Tibial nerve (tissue), 4 donors: ENCODE measurements around the gene NFAM1. TPM values are rescaled to one million over a fixed set of nuclear protein-coding genes. Genes with fewer than 3 reads are reported as not detected.

Experiments used
- DNase-seq, 2 donors: peaks; one replicate each; pipeline ENCODE4 v3.0.0-alpha.2; 2019; ENCODE audit warnings: low spot score in 2 of 2
- H3K27ac ChIP-seq, 4 donors: fragments of 200-600 bp; sonication (generic) in 3 of 4; one replicate each; pipeline ENCODE4 v1.5.1; 2017 to 2019; ENCODE audit warnings: mild to moderate bottlenecking in 1 of 4
- H3K27me3 ChIP-seq, 2 donors: fragments of 200-600 bp; sonication (generic) in 1 of 2; one replicate each; pipeline versions ENCODE4 v1.5.1 to v1.6.0; 2017 to 2019
- H3K36me3 ChIP-seq, 3 donors: fragments of 200-600 bp; sonication (generic); one replicate each; pipeline ENCODE4 v1.5.1; 2018 to 2019
- H3K4me1 ChIP-seq, 4 donors: fragments of 200-600 bp; sonication (generic) in 3 of 4; one replicate each; pipeline ENCODE4 v1.5.1; 2017 to 2019
- H3K4me3 ChIP-seq, 4 donors: fragments of 200-600 bp; sonication (generic) in 3 of 4; one replicate each; pipeline ENCODE4 v1.5.1; 2017 to 2019; ENCODE audit warnings: mild to moderate bottlenecking in 1 of 4, moderate library complexity in 1 of 4
- H3K9me3 ChIP-seq, 4 donors: fragments of 200-600 bp; sonication (generic) in 3 of 4; one replicate each; pipeline ENCODE4 v1.5.1; 2017 to 2019
- EP300 ChIP-seq, 2 donors: sonication (generic); formaldehyde crosslinking; IDR thresholded peaks; one replicate each; pipeline ENCODE4 v1.6.1; 2017; ENCODE audit warnings: antibody characterized with exemption in 2 of 2, mild to moderate bottlenecking in 1 of 2
- POLR2A ChIP-seq, 2 donors: fragments of 450-650 bp; IDR thresholded peaks; one replicate each; pipeline ENCODE4 v1.6.1; 2017; ENCODE audit warnings: antibody characterized with exemption in 2 of 2, mild to moderate bottlenecking in 2 of 2, moderate library complexity in 2 of 2
- WGBS, 2 donors: methylation state at CpG; one replicate each; pipeline ENCODE4 v1.1.5; 2018; 5-methylcytosine and 5-hydroxymethylcytosine counted together
- total RNA-seq, 4 donors: library from RNA; depleted of rRNA; stranded (reverse); fragments of >200 nt; gene quantifications; one replicate each; pipeline ENCODE4 v1.1.0, GENCODE V29; 2016
- TF ChIP-seq, protein P1 (sequence below), 5 experiments: fragments of 200-600 bp in 3 of 5; fragments of 450-650 bp in 2 of 5; sonication (generic) in 3 of 5; IDR thresholded peaks; one replicate each; pipeline ENCODE4 v1.5.1; 2016 to 2019; ENCODE audit warnings: antibody characterized with exemption in 5 of 5, mild to moderate bottlenecking in 3 of 5, moderate library complexity in 2 of 5

NFAM1 gene
- total RNA-seq, 4 donors from 2014 or later = 1.8 to 2.8 (median 2.2) TPM

DNA sequence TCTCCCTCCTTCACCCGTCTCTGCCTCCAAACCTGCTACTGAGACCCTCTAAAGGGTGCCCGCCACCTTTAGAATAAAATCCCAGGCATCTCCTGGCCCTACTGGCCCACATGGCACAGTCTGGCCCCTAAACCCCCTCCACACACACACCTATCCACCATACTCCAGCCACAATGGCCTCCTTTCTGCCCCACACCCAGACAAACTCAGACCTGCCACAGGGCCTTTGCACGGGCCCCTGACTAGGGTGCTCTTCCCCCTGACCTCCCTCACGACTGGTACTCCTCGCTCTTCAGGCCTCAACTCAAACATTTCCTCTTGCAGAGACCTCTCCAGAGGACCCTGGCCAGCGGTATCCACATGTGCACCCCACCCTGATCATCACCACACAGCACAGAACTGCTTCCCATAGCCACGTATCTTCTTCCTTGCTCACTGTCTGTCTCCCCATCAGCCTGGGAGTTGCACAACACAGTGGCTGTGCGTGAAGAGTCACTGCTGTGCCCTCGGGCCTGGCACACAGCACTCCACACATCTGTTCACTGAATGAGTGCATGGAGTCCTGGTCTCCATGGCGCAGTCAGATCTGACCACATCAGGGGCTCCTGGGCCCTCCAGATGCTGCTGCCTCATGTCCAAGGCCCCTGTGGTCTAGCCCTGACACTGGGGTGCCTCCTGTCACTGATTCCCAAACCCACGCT, 95.5 kb downstream of the NFAM1 start:
- H3K27ac ChIP-seq = no peak overlapping the region

DNA sequence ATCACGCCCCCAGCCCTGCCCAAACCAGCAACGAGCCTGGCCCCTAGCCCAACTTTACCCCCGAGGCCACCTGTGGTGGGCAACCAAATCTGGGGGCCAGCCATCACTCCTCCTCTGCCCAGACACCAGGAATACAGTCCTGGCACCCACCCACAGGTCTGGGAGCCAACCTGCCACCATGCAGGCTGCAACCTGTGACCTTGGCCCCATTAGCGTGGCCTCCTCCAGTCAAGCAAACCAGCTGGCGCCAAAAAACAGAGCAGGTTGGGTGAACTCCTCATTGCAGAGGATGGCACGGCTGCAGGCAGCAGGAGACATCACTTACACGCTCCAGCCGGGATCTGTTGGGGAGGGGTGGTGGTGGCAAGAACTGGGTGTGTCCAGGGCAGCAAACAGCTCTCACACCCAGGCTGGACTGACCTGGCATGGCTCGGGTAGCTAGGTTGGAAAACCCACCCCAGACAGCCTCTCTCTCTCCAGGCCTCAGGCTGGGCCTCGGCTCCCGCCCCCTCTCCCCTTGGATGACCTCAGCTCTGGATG, 96.3 kb downstream of the NFAM1 start:
- H3K9me3 ChIP-seq = no peaks in the 10 kb centered on the region
- DNase-seq = no peak
- H3K4me3 ChIP-seq = no peak overlapping the region
- H3K27me3 ChIP-seq = peaks cover 0 to 10% of the 10 kb centered on the region in 2 donors
- 68 to 75% methylated on average over 7 to 10 of the region's 11 CpGs for WGBS, 2 donors
- TF ChIP-seq EP300 (IDR thresholded peaks at IDR 0.05) (no peak), POLR2A (IDR thresholded peaks at IDR 0.05) (no peak)
- TF ChIP-seq, protein P1, sequence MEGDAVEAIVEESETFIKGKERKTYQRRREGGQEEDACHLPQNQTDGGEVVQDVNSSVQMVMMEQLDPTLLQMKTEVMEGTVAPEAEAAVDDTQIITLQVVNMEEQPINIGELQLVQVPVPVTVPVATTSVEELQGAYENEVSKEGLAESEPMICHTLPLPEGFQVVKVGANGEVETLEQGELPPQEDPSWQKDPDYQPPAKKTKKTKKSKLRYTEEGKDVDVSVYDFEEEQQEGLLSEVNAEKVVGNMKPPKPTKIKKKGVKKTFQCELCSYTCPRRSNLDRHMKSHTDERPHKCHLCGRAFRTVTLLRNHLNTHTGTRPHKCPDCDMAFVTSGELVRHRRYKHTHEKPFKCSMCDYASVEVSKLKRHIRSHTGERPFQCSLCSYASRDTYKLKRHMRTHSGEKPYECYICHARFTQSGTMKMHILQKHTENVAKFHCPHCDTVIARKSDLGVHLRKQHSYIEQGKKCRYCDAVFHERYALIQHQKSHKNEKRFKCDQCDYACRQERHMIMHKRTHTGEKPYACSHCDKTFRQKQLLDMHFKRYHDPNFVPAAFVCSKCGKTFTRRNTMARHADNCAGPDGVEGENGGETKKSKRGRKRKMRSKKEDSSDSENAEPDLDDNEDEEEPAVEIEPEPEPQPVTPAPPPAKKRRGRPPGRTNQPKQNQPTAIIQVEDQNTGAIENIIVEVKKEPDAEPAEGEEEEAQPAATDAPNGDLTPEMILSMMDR (IDR thresholded peaks at IDR 0.05) = no peak
- no peak overlapping the region for H3K27ac ChIP-seq
- H3K4me1 ChIP-seq = peaks cover 0 to 3% (median 0%) of the 10 kb centered on the region in 4 donors
- H3K36me3 ChIP-seq = no peaks in the 10 kb centered on the region

More for the DNA sequence above, 95.5 kb downstream of the NFAM1 start:
- WGBS, 2 donors = 91 to 94% methylated on average over 11 of the region's 11 CpGs
- peaks cover 0 to 9% (median 0%) of the 10 kb centered on the region in 4 donors for H3K4me1 ChIP-seq
- DNase-seq = no peak
- no peaks in the 10 kb centered on the region for H3K9me3 ChIP-seq
- H3K27me3 ChIP-seq = peaks cover 0 to 15% of the 10 kb centered on the region in 2 donors
- no peak for TF ChIP-seq POLR2A (IDR thresholded peaks at IDR 0.05)
- TF ChIP-seq, protein P1 (IDR thresholded peaks at IDR 0.05) = no peak
- no peak for TF ChIP-seq EP300 (IDR thresholded peaks at IDR 0.05)
- H3K36me3 ChIP-seq = no peaks in the 10 kb centered on the region
- no peak overlapping the region for H3K4me3 ChIP-seq

DNA sequence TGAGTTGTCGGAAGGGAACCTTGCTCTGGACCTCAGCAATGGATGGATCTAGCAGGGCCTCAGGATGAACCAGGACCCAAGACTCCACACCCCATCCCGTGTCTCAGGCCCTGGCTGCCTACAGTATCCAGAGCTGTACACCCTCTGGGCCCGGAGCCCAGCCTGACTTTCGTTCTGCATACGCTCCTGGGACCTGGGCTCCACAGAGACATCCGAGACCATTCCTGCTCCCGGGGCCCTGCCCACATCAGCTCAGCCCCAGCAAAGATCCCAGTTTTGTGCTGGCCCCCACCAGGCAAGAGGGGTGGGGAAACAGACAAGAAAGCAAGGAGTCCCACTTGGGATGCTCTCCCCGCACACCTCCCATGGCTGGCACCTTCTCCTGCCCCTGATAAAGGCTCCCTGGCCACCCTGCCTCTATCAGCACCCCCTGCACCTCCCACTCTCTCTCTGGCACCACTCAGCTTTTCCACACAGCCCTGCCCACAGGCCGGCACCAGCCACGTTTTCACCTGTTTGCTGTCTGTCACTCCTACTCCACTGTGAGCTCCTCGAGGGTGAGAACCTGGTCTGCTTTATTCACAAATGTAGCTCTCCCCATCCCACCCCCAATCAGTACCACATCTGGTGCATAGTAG, 97.2 kb downstream of the NFAM1 start:
- 83 to 86% methylated on average over 9 to 11 of the region's 11 CpGs for WGBS, 2 donors
- no peaks in the 10 kb centered on the region for H3K9me3 ChIP-seq
- H3K27me3 ChIP-seq = peaks cover 0 to 3% of the 10 kb centered on the region in 2 donors
- H3K36me3 ChIP-seq = no peaks in the 10 kb centered on the region
- no peak overlapping the region for H3K4me3 ChIP-seq
- TF ChIP-seq, protein P1 (IDR thresholded peaks at IDR 0.05) = no peak
- TF ChIP-seq EP300 (IDR thresholded peaks at IDR 0.05) (no peak), POLR2A (IDR thresholded peaks at IDR 0.05) (no peak)
- no peak for DNase-seq
- H3K27ac ChIP-seq = no peak overlapping the region
- H3K4me1 ChIP-seq = no peaks in the 10 kb centered on the region

DNA sequence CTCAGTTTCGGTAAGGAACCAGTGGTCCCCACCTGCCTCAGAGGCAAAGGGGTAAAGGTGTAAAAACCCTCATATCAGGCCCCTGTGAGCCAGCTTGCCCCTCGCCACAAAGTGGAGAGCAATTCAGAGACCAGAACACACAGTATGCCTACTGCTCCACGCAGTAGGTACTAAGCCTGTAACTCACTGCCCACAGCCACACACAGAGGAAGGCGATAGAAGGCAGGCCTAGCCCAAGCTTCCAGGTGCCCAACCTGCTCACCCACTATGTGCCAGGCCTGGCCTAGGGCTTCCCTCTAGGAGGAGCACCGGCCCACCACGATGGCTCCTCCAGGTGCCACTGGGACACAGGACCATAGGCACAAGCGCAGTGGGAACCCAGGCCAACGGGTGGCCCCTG, 98.7 kb downstream of the NFAM1 start:
- no peak for TF ChIP-seq POLR2A (IDR thresholded peaks at IDR 0.05)
- TF ChIP-seq, protein P1 (IDR thresholded peaks at IDR 0.05) = no peak
- no peak for TF ChIP-seq EP300 (IDR thresholded peaks at IDR 0.05)
- DNase-seq = no peak
- 89 to 100% methylated on average over 1 to 7 of the region's 8 CpGs for WGBS, 2 donors
- no peaks in the 10 kb centered on the region for H3K4me1 ChIP-seq
- no peaks in the 10 kb centered on the region for H3K36me3 ChIP-seq
- no peaks in the 10 kb centered on the region for H3K9me3 ChIP-seq
- H3K27me3 ChIP-seq = no peaks in the 10 kb centered on the region
- H3K27ac ChIP-seq = no peak overlapping the region
- H3K4me3 ChIP-seq = no peak overlapping the region

- Histone ChIP-seq H3K4me3 (no peak overlapping the region), H3K27me3 (no peaks in the 10 kb centered on the region), H3K36me3 (no peaks in the 10 kb centered on the region), H3K4me1 (peaks cover 0 to 9% (median 0%) of the 10 kb centered on the region in 4 donors), H3K27ac (no peak overlapping the region), H3K9me3 (no peaks in the 10 kb centered on the region)
- TF ChIP-seq POLR2A (IDR thresholded peaks at IDR 0.05) (no peak), EP300 (IDR thresholded peaks at IDR 0.05) (no peak)
- TF ChIP-seq, protein P1 (IDR thresholded peaks at IDR 0.05) = no peak
- DNase-seq = no peak
- 71 to 77% methylated on average over 7 of the region's 7 CpGs for WGBS, 2 donors
These were observed 100.1 kb downstream of the NFAM1 start for GRCh38 chr22:42332089-42332488.
